ENCODE data around the gene ACAD9. TPM values are rescaled to one million over a fixed set of nuclear protein-coding genes. Genes with fewer than 3 reads are reported as not detected.

ACAD9 gene
- total RNA-seq, 1 donor from 2014 or later, result 44.1 TPM

GRCh38 chr3:128870347-128870746 lies 9.1 kb upstream of the ACAD9 start:
- Mint-ChIP-seq H3K4me3 (ENCODE audit: unreplicated experiment) (no peak overlapping the region), H3K9me3 (ENCODE audit: unreplicated experiment) (peaks cover 13% of the 10 kb centered on the region)

GRCh38 chr3:128872282-128872681 lies 7.1 kb upstream of the ACAD9 start:
- H3K27me3 Mint-ChIP-seq (ENCODE audit: unreplicated experiment), result peaks cover 9% of the 10 kb centered on the region
- peaks cover 21% of the 10 kb centered on the region for H3K4me1 Mint-ChIP-seq (ENCODE audit: low read depth, unreplicated experiment)
- no peak for DNase-seq
- no peak overlapping the region for H3K4me3 Mint-ChIP-seq (ENCODE audit: unreplicated experiment)
- H3K9me3 Mint-ChIP-seq (ENCODE audit: unreplicated experiment), result peaks cover 15% of the 10 kb centered on the region
- no peak for TF ChIP-seq CTCF (IDR thresholded peaks at IDR 0.05; ENCODE audit: partially characterized antibody, unreplicated experiment)
- H3K27ac Mint-ChIP-seq (ENCODE audit: unreplicated experiment), result no peak overlapping the region
- H3K36me3 Mint-ChIP-seq (ENCODE audit: unreplicated experiment), result no peaks in the 10 kb centered on the region

More at GRCh38 chr3:128870347-128870746, 9.1 kb upstream of the ACAD9 start:
- Mint-ChIP-seq H3K27me3 (ENCODE audit: unreplicated experiment) (peaks cover 7% of the 10 kb centered on the region), H3K4me1 (ENCODE audit: low read depth, unreplicated experiment) (peaks cover 16% of the 10 kb centered on the region), H3K36me3 (ENCODE audit: unreplicated experiment) (no peaks in the 10 kb centered on the region), H3K27ac (ENCODE audit: unreplicated experiment) (no peak overlapping the region)
- TF ChIP-seq CTCF (IDR thresholded peaks at IDR 0.05; ENCODE audit: partially characterized antibody, unreplicated experiment), result no peak
- DNase-seq, result no peak

- H3K4me1 Mint-ChIP-seq (ENCODE audit: low read depth, unreplicated experiment), result peaks cover 24% of the 10 kb centered on the region
- H3K4me3 Mint-ChIP-seq (ENCODE audit: unreplicated experiment), result no peak overlapping the region
- no peak overlapping the region for H3K27ac Mint-ChIP-seq (ENCODE audit: unreplicated experiment)
- no peaks in the 10 kb centered on the region for H3K36me3 Mint-ChIP-seq (ENCODE audit: unreplicated experiment)
- TF ChIP-seq CTCF (IDR thresholded peaks at IDR 0.05; ENCODE audit: partially characterized antibody, unreplicated experiment), result no peak
- DNase-seq, result no peak
- peaks cover 9% of the 10 kb centered on the region for H3K27me3 Mint-ChIP-seq (ENCODE audit: unreplicated experiment)
- peaks cover 15% of the 10 kb centered on the region for H3K9me3 Mint-ChIP-seq (ENCODE audit: unreplicated experiment)
These were observed 6.7 kb upstream of the ACAD9 start for GRCh38 chr3:128872744-128873143.

GRCh38 chr3:128873244-128874022 lies 6.0 kb upstream of the ACAD9 start:
- peaks cover 9% of the 10 kb centered on the region for H3K27me3 Mint-ChIP-seq (ENCODE audit: unreplicated experiment)
- peak overlapping the region; percentile 85 for H3K27ac Mint-ChIP-seq (ENCODE audit: unreplicated experiment)
- TF ChIP-seq CTCF (IDR thresholded peaks at IDR 0.05; ENCODE audit: partially characterized antibody, unreplicated experiment), result no peak
- no peak overlapping the region for H3K4me3 Mint-ChIP-seq (ENCODE audit: unreplicated experiment)
- no peak for DNase-seq
- no peaks in the 10 kb centered on the region for H3K36me3 Mint-ChIP-seq (ENCODE audit: unreplicated experiment)
- peaks cover 16% of the 10 kb centered on the region for H3K9me3 Mint-ChIP-seq (ENCODE audit: unreplicated experiment)
- peaks cover 30% of the 10 kb centered on the region for H3K4me1 Mint-ChIP-seq (ENCODE audit: low read depth, unreplicated experiment)

- Mint-ChIP-seq H3K4me1 (ENCODE audit: low read depth, unreplicated experiment) (peaks cover 35% of the 10 kb centered on the region), H3K4me3 (ENCODE audit: unreplicated experiment) (peak overlapping the region; percentile 61), H3K27ac (ENCODE audit: unreplicated experiment) (peak overlapping the region; percentile 85), H3K36me3 (ENCODE audit: unreplicated experiment) (no peaks in the 10 kb centered on the region), H3K27me3 (ENCODE audit: unreplicated experiment) (peaks cover 13% of the 10 kb centered on the region), H3K9me3 (ENCODE audit: unreplicated experiment) (peaks cover 25% of the 10 kb centered on the region)
- no peak for TF ChIP-seq CTCF (IDR thresholded peaks at IDR 0.05; ENCODE audit: partially characterized antibody, unreplicated experiment)
- peak; percentile 34 for DNase-seq
These were observed 4.8 kb upstream of the ACAD9 start for GRCh38 chr3:128874481-128875180.
